Activated CD4-positive, alpha-beta T cell treated with anti-CD3 and anti-CD28 coated beads for 24 hours (primary cell): ENCODE measurements around the gene MACROD2.

ENCODE experiments used
- DNase-seq, 2 donors: peaks; one replicate each; pipeline ENCODE4 v3.0.0-alpha.2; 2020; ENCODE audit warnings: low read depth in 2 of 2

The MACROD2 gene

DNA sequence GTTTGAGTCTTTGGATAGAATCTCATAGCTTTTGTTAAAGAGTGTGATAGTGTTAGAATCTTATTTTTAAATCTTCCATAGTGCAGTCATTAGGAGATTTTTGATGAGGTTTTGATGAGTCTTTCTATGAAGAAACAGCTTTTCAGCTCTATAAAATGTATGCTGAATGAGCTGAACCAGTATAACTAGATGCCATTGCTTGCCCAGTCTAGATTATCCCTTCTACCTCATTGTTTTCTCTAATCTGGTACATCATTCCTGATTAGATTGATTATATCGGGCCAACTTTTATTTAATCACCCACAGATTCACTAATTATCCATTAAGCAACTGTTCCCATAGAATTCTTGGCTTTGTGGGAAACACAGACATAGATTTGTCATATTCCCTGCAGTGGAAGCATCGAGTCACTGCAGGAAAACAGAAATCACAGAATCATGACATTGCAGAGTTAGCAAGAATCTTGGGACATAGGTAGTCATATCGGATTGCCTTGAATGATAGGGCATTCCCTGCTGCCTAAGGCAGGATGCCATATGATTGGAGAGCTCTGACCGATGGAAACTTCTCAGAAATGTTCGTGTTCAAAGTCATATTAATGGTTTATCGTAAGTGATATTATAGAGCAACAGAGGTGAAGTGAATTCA, 1224.8 kb downstream of the MACROD2 start:
- no peak for DNase-seq

DNA sequence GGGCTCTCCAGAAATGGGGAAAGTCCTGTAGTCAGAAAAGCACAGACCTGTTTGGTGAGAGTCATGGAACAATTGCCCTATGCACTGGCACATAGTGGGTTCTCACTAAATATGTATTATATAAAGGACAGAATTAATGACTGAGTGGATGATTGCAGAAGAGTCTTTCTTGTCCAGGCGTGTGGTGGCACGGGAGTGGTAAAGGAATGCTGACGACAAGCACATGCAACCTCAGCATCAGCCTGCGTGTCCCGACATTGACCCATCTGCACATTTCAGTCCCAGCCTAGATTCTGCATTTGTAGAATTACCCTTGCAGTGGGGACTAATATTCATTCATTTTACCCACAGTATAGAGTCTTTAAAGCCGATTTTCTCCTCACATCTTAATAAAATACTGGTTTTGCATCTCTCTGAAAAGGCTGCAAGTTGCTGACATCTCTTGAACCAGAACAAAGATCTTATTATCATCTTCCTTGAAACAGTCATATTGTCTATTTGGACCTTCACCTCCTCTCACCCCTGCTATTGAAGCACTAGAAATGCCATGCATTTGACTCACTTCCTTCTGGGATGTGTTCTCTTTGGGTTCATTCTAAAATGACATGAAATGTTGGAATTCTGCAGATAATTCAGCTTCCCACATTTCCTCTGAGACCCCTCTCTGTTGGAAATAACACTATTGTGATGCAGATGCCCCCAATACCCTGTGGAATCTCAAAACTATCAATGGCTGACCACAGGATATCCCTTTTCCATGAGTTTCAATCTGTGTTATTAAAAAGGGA, 1225.7 kb downstream of the MACROD2 start:
- DNase-seq: no peak

DNA sequence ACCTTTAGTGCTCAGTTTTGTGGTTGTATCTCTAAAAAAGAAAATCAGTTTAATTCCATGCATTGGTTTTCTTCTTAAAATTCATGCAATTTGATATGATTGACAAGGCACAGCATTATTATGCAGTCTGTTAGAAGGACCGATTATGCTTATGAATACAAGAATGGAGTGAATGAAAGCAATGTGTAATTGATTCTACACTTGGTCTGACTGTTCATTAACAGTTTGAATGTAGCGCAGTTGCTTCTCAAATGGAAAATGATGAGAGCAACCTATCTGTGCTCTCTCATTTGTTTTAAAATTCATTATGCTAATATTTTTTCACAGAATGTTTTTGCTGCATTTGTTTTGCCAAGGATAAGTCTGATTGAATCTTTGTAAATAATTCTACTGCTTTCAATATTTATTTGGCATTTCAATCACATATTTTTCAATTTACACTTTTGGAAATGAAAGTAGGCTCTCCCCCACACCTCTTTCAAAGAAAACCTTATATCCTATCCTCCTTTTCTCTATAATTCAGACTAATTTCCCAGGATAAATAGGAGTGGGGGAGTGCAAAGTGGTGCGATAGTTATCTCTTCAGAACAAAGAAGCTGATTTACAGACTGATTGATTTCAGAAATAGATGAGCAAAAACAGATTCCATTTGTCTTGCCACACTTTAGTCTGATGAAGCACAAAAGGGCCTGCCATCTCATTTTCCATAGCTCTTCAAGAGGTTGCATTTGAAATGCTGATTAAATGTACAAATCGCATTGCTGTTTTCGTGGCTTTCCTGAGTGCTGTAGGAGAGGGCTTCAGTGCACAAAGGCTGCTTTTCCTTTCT, 1227.4 kb downstream of the MACROD2 start:
- no peak for DNase-seq

DNA sequence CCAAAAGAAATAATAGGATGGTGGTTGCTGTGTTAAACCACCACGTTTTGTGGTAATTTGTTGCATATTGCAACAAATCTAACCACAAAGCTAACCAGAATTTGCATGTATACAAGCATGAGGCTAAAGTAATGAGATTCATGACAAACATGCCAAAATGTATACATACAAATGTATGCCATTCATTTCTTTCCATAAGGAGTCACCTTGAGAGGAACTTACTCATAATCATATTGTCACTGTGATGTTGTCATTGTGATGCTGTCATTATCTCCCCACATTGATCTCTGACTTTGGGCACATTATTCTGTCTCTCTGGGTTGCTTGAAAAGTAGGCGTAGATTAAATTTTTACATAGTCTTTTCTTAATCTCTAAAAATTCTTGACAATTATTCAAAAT, 1228.9 kb downstream of the MACROD2 start:
- DNase-seq: no peak

DNA sequence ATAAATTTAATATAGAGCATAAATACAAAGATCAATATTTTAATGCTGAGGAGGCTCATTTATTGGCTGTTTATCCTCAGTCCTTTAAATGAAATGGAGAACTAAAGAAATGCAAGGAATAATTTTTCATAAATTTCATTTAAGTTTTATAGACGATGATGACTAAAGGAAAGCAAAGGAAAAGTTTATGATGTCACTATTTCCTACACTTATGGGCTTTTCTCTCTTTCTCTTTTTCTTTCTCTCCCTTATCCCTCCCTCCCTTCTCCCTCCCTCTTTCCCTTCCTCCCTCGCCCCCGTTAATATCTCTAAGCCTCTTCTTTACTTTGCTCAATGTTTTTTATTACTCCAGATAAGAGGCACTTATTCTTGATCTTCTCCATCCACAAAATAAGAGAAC, 1231.8 kb downstream of the MACROD2 start:
- DNase-seq: no peak

DNA sequence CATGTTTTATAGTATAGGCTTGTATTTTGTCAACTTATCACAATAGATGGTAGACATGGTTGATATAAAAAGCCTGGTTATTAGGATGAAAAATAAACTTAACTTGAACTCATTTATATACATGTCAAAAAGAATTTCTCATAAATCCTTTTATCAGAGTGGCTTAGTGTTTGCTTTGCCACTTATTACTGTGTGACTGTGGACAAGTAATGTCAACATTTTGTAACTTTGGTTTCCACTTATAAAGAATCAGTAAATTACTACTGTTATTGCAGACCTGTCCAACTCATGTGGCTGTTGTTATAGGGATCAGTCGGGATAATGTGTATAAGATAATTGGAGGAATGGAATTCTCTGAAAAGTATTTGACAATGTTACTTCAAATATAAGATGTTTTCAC, 1236.9 kb downstream of the MACROD2 start:
- DNase-seq: no peak

DNA sequence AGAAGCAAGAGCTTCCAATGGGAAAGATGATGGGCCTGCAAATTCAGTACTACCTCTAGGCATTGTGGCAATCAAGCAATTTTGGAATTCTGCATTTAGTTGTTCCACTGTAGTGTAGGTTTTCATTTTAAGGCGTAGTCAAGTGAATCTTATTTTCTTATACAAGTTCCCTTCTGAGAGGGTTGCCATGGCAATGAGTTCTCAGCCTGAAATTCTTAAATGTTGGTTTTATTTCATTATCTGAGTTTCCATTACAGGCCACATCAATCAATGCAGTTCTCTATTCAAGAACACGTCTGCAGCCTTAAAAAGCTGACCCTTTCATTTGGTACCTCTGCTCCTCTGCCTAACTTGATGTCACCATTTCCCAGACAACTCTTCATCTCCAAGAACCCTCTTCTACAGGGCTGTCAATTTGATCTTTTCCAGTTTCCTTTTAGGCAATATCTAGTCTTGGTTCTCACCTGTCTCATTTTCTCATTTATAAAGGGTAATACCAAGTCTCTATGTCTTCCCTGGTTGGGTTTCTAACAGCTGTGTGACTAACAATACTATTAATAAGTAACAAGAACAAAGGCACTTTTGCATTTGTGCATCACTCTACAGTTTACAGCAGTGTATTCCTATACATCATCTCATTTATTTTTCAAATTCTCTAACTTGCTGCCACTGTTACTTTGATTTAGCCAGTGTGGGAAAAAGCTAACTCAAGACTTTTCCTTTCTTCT, 1240.3 kb downstream of the MACROD2 start:
- no peak for DNase-seq

DNA sequence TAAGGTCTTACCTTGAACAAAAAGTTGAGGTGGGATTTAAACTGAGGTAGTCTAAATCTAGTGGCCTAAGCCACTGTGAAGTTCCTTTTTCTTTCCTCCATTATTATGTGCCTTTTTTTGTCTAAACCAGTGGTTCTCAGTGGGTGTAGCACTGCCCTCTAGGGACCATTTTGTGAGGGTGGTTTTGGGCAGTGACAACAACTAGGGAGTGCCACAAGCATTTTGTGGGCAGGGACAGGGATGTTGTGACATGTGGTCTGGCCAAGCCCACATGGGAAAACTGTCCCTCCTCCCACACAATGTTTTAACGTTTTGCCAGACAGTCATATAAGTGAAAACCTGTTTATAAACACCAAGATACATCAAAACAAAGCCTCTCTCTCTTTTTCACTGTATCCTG, 1241.5 kb downstream of the MACROD2 start:
- no peak for DNase-seq

DNA sequence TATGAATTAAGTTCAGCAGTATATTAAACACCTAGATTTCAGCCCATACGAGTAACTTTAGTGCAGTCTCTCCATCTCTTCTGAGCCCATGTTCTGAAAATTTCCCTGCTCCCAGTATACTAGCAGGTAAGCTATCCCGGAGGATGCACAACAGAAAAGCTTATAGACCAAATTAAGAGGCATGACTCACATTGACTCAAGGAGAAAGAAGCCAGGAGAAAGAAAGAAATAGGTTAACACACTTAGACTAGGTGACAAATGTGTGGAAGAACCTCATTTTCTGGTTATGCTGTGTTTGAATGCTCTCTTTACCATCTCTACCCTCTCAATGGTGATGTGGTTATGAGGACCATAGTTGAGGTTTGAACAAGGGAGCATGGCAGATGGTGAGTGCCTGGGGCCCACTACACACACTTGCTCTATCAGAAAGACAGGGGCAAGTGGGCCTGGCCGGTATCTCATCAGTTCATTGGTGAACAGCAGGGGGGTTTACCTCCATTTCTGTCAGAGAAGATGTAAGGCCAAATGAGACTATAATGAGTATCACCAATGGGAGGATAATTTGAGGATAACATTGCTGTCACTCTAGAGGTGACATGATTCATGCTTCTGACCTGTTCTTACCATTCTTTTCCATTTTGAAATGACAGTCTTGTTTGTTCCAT, 1244.4 kb downstream of the MACROD2 start:
- DNase-seq: no peak

DNA sequence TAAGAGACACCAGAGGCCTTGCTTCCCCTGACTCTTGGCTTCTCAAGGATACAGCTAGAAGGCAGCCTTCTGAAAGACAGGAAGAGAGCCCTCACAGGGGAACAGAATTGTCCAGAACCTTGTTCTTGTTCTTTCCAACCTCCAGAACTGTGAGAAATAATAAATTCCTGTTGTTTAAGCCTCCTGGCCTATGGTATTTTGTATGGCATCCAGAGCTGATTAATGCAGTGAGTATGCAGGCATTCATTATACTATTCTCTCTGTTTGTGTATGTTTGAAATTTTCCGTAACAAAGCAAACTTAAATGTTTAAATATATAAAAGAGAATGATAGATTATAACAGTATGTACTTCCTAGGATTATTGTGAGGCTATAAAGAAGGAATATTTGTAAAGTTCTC, 1245.5 kb downstream of the MACROD2 start:
- DNase-seq: no peak

DNA sequence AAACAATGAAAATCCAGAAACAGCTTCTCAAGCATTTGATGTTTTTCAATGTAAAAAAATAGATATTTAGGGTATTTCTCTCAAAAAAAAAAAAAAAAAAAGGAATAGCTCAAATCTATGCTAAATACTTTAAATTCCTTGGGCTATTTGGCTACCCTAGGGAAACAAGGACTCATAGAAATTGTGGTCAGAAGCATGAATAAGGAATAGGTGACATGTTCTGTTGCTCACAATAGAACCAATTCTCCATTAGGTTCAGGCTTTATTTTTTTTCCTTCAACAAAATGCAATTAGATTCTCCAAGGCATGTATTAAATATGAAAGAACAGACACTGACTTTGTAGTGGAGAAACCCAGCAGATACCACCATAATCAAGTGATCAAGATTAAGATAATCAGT, 1246.4 kb downstream of the MACROD2 start:
- no peak for DNase-seq

DNA sequence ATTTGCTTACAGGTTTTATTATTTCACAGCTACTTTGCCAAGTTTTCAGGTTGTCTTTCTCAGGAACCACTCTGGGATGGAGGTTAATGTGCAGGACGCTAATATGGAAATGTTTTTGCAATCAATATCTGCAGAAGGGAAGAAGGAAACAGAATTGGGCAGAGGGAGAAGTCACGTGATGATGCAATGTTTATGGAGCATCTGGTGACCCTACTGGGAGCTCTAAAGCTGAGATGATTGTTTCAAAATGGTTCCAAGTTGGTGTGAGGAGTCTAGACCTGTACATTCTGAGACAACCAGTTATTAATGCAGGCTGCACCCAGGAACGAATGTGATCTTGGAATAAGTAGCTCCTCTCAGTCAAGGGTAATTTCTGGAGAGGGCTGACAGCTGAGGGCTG, 1247.5 kb downstream of the MACROD2 start:
- DNase-seq: no peak

DNA sequence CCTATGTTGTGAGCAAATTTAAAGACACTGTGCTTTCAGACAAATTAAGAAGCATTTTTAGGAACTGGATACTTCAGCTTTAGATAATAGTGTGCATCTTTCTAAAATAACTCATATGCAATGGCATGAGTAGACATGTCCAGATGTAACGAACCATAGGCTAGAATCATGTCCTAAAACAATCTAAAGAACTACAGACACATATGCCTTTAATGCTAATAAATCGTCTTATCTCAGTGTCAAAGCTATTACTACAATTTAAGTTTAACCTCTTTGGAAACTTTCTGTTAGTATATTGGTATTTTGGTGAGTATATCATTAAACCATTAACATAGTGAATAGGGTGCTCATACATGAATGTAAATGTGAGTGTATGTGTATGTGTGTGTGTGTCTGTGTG, 1250.6 kb downstream of the MACROD2 start:
- DNase-seq: no peak

DNA sequence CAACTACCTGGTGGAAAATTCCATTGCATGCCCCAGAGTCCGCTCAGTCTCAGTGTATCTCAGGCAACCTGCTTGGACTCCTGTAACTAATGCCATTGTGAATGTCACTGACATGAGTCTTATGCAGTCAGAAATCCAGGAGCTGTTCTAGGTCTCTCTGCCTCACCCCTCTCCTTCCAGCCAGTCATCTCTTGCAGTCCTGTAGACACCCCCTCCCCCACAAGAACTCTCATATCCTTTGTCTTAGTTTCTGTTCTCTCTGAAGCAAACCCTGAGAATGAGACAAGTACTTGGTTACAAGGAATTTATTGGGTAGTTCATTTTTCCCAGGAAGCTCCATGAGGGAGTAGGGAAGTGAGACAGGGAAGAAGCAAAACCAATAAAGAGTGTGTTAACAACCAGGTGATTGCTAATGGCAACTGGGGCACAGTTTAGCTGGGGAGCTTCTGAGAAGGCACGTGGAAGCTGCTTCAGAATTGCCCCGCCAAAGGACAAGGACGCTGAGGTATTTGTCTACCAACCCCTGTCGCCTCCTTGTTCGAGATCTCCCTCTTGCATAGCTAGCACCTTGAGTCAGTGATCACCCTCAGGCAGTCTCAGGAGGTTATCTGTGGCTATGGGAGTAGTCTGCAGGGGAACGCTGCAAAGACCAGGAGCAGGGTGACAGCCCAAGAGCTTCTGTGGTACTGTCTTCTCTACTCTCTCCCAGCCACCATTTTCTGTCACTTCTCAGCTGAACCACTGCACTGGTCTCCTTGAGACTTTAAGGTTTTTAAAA, 1253.5 kb downstream of the MACROD2 start:
- DNase-seq: no peak

DNA sequence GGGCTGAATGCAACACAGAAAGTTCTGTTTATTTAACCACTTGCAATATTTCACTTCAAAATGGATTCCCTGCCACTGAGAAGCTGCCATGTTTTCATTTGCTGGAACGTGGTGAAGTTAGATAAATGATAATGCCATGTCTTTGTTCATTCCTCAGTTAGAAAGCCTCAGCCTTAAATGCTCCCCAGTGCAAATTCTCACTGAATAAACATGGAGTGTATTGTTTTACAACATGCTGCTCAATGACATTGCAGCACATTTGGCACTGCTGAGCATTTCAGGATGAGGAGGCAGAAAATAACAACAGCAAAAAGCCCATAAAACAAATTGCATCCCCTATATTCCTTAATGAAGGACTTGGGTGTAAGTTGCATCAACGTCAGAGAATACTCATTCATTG, 1255.9 kb downstream of the MACROD2 start:
- DNase-seq: no peak

DNA sequence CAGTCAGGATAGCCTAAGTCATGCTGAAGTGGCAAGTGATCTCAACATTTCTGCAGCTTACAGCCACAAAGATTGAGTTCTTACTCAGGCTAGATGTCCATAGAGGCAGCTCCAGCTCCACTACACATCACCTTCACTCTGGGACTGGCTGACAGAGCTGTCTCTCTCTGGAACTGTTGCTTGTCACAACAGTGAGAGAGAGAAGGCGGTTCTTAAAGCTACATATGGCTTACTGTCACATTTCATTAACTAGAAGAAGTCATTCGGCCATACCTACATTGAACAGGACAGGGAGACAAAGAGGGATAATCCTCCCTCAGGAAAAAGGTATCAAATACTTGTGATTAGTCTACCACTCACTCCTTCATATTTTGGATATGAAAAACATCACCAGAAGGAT, 1257.0 kb downstream of the MACROD2 start:
- no peak for DNase-seq

DNA sequence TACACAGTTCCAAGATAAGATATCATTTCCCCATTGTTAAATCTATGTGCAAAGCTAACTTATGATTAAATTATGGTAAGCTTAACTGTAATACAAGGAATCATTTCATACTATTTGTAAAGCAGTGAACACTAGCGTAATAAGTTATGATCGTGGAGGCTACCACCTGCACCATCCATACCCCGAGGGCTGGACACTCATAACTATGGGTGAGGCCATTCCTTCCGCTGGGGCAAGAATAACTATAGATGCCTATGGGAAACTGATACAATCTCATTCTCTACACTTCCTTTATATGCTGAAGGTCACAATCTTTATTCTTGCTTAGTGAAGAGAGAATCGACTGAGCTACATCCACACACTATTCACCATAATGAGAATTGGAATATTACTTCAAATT, 1258.1 kb downstream of the MACROD2 start:
- DNase-seq: no peak

DNA sequence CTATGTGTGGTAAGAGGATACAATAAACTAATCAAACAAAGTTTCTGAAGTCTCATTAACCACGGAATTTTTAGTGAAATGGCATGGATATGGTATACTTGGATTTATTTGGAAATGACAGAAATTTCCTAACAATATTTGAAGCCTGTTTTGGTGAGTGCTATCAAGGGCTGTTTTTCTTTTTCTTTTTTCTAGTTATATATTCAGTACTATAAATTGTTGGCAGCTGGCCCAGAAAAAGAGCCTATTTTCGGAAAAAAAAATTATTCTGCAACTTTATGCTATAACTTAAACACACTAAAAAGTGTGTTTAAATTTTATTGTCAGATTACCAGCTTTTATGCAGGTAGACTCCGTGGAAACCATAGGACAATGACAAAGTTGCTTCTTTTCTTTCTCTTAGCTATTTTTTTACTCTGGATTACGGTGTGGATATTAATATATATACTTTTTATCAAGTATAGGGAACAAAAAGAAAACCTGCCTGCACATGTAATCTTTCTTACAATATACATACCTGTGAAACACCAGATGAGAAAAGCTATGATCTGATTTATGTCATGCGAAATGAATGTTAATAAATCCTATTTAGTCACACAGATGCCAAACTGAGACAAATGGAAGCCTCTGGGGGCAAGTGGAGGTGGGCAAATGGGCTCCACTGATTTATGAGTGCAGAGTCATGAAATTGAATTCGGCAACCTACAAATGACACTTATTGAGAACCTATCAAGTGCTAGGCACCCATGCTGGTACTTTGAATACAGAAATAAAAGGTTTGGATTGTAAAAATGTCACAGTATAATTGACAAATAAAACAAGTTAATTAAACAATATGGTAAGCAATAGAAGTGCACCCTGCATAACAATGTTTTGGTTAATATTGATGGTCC, 1261.6 kb downstream of the MACROD2 start:
- DNase-seq: no peak

DNA sequence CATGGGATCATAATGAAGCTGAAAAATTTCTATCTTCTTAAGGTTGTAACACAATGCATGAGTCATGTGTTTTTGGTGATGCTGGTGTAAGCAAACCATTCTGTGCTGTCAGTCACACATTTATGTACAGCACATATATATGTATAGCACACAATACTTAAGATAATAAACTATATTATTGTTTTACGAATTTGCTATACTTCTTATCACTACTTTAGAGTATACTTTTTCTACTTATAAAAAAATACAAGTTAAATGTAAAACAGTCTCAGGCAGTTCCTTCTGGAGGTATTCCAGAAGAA, 1262.2 kb downstream of the MACROD2 start:
- DNase-seq: no peak
